PFSK-1 (cell line): ENCODE data around the gene DPH1.

Experiments
- FOXP2 ChIP-seq: optimal IDR thresholded peaks from 2 replicates; pipeline ENCODE3; 2011; ENCODE audit warnings: borderline replicate concordance, control low read depth, inconsistent platforms; ENCODE audit not compliant: insufficient read depth; ENCODE audit errors: extremely low read length, extremely low read depth
- POLR2AphosphoS5 ChIP-seq: IDR thresholded peaks from 2 replicates; pipeline ENCODE4 v1.6.1; 2012; ENCODE audit warnings: low read depth, mild to moderate bottlenecking, control low read depth, low read length, moderate library complexity
- REST ChIP-seq, 2 experiments: IDR thresholded peaks; 2 replicates each; pipeline versions ENCODE4 v1.6.1 to v1.8.0; 2011 to 2012; ENCODE audit warnings: low read depth in 2 of 2, low read length in 2 of 2, control low read depth in 1 of 2, inconsistent platforms in 1 of 2, mild to moderate bottlenecking in 1 of 2, moderate library complexity in 1 of 2; ENCODE audit not compliant: insufficient read depth in 1 of 2
- SIN3A ChIP-seq: IDR thresholded peaks from 2 replicates; pipeline ENCODE4 v1.6.1; 2012; ENCODE audit warnings: mild to moderate bottlenecking, low read length, moderate library complexity, borderline replicate concordance; ENCODE audit not compliant: insufficient read depth
- TAF1 ChIP-seq: IDR thresholded peaks from 2 replicates; pipeline ENCODE4 v1.6.1; 2012; ENCODE audit warnings: low read length, control low read depth, borderline replicate concordance; ENCODE audit not compliant: insufficient read depth

The DPH1 gene

GRCh38 chr17:1986783-1987451 is 43.0 kb upstream of the DPH1 start:
- TF ChIP-seq REST (IDR thresholded peaks at IDR 0.05; ENCODE audit: insufficient read depth in 1 of 2, low read depth in 2 of 2, low read length in 2 of 2): no peak

- TF ChIP-seq TAF1: no peak
- TF ChIP-seq FOXP2: no peak
- TF ChIP-seq REST (IDR thresholded peaks at IDR 0.05; ENCODE audit: insufficient read depth in 1 of 2, low read depth in 2 of 2, low read length in 2 of 2): no peak
- no peak for TF ChIP-seq POLR2AphosphoS5
- no peak for TF ChIP-seq SIN3A
Observed at GRCh38 chr17:1989135-1989534, 40.8 kb upstream of the DPH1 start.

GRCh38 chr17:1992541-1992940 is 37.4 kb upstream of the DPH1 start:
- no peak for TF ChIP-seq REST (IDR thresholded peaks at IDR 0.05; ENCODE audit: insufficient read depth in 1 of 2, low read depth in 2 of 2, low read length in 2 of 2)

GRCh38 chr17:1994707-1995106 is 35.2 kb upstream of the DPH1 start:
- TF ChIP-seq SIN3A (no peak), POLR2AphosphoS5 (no peak), FOXP2 (no peak), TAF1 (no peak), REST (IDR thresholded peaks at IDR 0.05; ENCODE audit: insufficient read depth in 1 of 2, low read depth in 2 of 2, low read length in 2 of 2) (no peak)

- TF ChIP-seq REST (IDR thresholded peaks at IDR 0.05; ENCODE audit: insufficient read depth in 1 of 2, low read depth in 2 of 2, low read length in 2 of 2) (no peak), FOXP2 (no peak), SIN3A (no peak), POLR2AphosphoS5 (no peak), TAF1 (no peak)
Observed at GRCh38 chr17:1995321-1995892, 34.5 kb upstream of the DPH1 start.
